ENCODE data around the gene NKAIN1. TPM values are rescaled to one million over a fixed set of nuclear protein-coding genes. Genes with fewer than 3 reads are reported as not detected.

Gene NKAIN1
- polyA plus RNA-seq, 1 donor (not counting 4 experiments of a cell fraction or from before 2014, with no cell fraction given): not detected

DNA sequence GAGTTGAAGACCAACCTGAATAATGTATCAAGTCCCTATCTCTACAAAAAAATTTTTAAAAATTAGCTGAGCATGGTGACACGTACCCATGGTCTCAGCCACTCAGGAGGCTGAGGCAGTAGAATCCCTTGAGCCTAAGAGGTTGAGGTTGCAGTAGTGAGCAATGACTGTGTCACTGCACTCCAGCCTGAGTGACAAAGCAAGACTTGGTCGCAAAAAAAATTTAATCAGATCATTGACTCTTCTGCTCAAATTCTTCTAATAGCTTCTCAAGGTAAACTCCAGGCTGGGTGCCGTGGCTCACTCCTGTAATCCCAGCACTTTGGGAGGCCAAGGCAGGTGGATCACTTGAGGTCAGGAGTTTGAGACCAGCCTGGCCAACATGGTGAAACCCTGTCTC, 88.3 kb downstream of the NKAIN1 start:
- Histone ChIP-seq H3K4me3 (ENCODE audit: control insufficient read depth in 2 of 3, extremely low read depth in 1 of 3, insufficient read depth in 2 of 3, low read depth in 1 of 3, low read length in 3 of 3) (no peak overlapping the region), H4K20me1 (ENCODE audit: control insufficient read depth, extremely low read depth, insufficient read depth, low read length) (no peaks in the 10 kb centered on the region), H3K79me2 (ENCODE audit: control insufficient read depth, insufficient read depth, low read length) (no peaks in the 10 kb centered on the region), H3K9me3 (ENCODE audit: control insufficient read depth, low read depth, low read length) (no peaks in the 10 kb centered on the region), H3K4me1 (ENCODE audit: control insufficient read depth, extremely low read depth, insufficient read depth, low read length) (peaks cover 28% of the 10 kb centered on the region), H3K4me2 (ENCODE audit: control insufficient read depth, extremely low read depth, insufficient read depth, low read depth, low read length) (no peak overlapping the region), H3K9me1 (ENCODE audit: control insufficient read depth, extremely low read depth, insufficient read depth, low read length) (no peaks in the 10 kb centered on the region), H3K27ac (ENCODE audit: control insufficient read depth, insufficient read depth, low read length) (no peak overlapping the region), H3K9ac (ENCODE audit: control insufficient read depth, extremely low read depth, insufficient read depth, low read length) (no peak overlapping the region), H3K36me3 (ENCODE audit: control insufficient read depth in 2 of 2, extremely low read depth in 1 of 2, insufficient read depth in 2 of 2, low read length in 2 of 2) (no peaks in the 10 kb centered on the region), H3K27me3 (ENCODE audit: control insufficient read depth, extremely low read depth, insufficient read depth, low read length) (no peaks in the 10 kb centered on the region), H2AFZ (ENCODE audit: control insufficient read depth, low read length) (no peak overlapping the region)
- no peak for FAIRE-seq
- dilution Hi-C loops (cut with MboI; ENCODE audit: extremely low pct_ligation_motif_present, low sequenced_read_pairs): no loop called here
- no peak for TF ChIP-seq EZH2 (IDR thresholded peaks at IDR 0.05; ENCODE audit: low read length)
- TF ChIP-seq, protein P1, sequence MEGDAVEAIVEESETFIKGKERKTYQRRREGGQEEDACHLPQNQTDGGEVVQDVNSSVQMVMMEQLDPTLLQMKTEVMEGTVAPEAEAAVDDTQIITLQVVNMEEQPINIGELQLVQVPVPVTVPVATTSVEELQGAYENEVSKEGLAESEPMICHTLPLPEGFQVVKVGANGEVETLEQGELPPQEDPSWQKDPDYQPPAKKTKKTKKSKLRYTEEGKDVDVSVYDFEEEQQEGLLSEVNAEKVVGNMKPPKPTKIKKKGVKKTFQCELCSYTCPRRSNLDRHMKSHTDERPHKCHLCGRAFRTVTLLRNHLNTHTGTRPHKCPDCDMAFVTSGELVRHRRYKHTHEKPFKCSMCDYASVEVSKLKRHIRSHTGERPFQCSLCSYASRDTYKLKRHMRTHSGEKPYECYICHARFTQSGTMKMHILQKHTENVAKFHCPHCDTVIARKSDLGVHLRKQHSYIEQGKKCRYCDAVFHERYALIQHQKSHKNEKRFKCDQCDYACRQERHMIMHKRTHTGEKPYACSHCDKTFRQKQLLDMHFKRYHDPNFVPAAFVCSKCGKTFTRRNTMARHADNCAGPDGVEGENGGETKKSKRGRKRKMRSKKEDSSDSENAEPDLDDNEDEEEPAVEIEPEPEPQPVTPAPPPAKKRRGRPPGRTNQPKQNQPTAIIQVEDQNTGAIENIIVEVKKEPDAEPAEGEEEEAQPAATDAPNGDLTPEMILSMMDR (optimal IDR thresholded peaks at IDR 0.05 in 1 of 3, IDR thresholded peaks at IDR 0.05 in 1 of 3, conservative IDR thresholded peaks at IDR 0.05 in 1 of 3; ENCODE audit: extremely low read depth in 1 of 3, insufficient read depth in 2 of 3, low read length in 3 of 3): no peak
- no peak for DNase-seq (ENCODE audit: low read depth, low spot score)

DNA sequence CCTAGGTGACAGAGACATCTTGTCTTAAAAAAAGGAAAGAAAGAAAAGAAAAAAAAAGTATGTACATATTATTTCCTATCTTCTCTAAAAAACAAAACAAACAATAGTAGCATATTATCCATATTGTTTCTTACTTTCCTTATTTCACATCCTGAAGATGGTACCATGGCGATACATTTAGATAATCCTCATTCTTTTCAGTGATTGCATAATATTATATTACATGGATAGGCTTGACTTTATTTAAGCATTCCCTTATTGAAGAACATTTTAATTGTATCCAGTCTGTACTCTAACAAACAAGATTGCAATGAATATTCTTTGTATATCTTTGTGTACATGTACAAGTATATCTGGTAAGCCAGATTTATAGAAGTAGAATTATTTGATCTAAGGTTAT, 91.3 kb downstream of the NKAIN1 start:
- Histone ChIP-seq H3K79me2 (ENCODE audit: control insufficient read depth, insufficient read depth, low read length) (no peaks in the 10 kb centered on the region), H3K27me3 (ENCODE audit: control insufficient read depth, extremely low read depth, insufficient read depth, low read length) (no peaks in the 10 kb centered on the region), H3K9ac (ENCODE audit: control insufficient read depth, extremely low read depth, insufficient read depth, low read length) (no peak overlapping the region), H3K27ac (ENCODE audit: control insufficient read depth, insufficient read depth, low read length) (no peak overlapping the region), H3K9me3 (ENCODE audit: control insufficient read depth, low read depth, low read length) (no peaks in the 10 kb centered on the region), H3K4me1 (ENCODE audit: control insufficient read depth, extremely low read depth, insufficient read depth, low read length) (peaks cover 20% of the 10 kb centered on the region), H3K4me3 (ENCODE audit: control insufficient read depth in 2 of 3, extremely low read depth in 1 of 3, insufficient read depth in 2 of 3, low read depth in 1 of 3, low read length in 3 of 3) (no peak overlapping the region), H2AFZ (ENCODE audit: control insufficient read depth, low read length) (no peak overlapping the region), H3K9me1 (ENCODE audit: control insufficient read depth, extremely low read depth, insufficient read depth, low read length) (no peaks in the 10 kb centered on the region), H3K36me3 (ENCODE audit: control insufficient read depth in 2 of 2, extremely low read depth in 1 of 2, insufficient read depth in 2 of 2, low read length in 2 of 2) (no peaks in the 10 kb centered on the region), H4K20me1 (ENCODE audit: control insufficient read depth, extremely low read depth, insufficient read depth, low read length) (no peaks in the 10 kb centered on the region), H3K4me2 (ENCODE audit: control insufficient read depth, extremely low read depth, insufficient read depth, low read depth, low read length) (no peak overlapping the region)
- dilution Hi-C loops (cut with MboI; ENCODE audit: extremely low pct_ligation_motif_present, low sequenced_read_pairs): no loop called here
- TF ChIP-seq EZH2 (IDR thresholded peaks at IDR 0.05; ENCODE audit: low read length): no peak
- TF ChIP-seq, protein P1 (optimal IDR thresholded peaks at IDR 0.05 in 1 of 3, IDR thresholded peaks at IDR 0.05 in 1 of 3, conservative IDR thresholded peaks at IDR 0.05 in 1 of 3; ENCODE audit: extremely low read depth in 1 of 3, insufficient read depth in 2 of 3, low read length in 3 of 3): no peak
- no peak for FAIRE-seq
- DNase-seq (ENCODE audit: low read depth, low spot score): no peak
